Jurkat, Clone E6-1 (cell line): Measurements from ENCODE around the gene TMEM92. TPM values are rescaled to one million over a fixed set of nuclear protein-coding genes. Genes with fewer than 3 reads are reported as not detected.

Experiments
- DNase-seq: peaks from one replicate; pipeline ENCODE4 v3.0.0-alpha.2; 2011; ENCODE audit warnings: low read depth, low spot score
- H3K4me3 ChIP-seq: 2 replicates; pipeline ENCODE4 v1.5.1; 2011; ENCODE audit warnings: mild to moderate bottlenecking, low read length, control low read depth, moderate library complexity
- polyA plus RNA-seq: library from polyadenylated mRNA; unstranded; fragments of >200 nt; gene quantifications from one replicate; pipeline ENCODE4 v1.2.1, GENCODE V29; 2012; ENCODE audit warnings: missing spikeins; ENCODE audit not compliant: insufficient read length, insufficient read depth

The TMEM92 gene
- polyA plus RNA-seq, result not detected

DNA sequence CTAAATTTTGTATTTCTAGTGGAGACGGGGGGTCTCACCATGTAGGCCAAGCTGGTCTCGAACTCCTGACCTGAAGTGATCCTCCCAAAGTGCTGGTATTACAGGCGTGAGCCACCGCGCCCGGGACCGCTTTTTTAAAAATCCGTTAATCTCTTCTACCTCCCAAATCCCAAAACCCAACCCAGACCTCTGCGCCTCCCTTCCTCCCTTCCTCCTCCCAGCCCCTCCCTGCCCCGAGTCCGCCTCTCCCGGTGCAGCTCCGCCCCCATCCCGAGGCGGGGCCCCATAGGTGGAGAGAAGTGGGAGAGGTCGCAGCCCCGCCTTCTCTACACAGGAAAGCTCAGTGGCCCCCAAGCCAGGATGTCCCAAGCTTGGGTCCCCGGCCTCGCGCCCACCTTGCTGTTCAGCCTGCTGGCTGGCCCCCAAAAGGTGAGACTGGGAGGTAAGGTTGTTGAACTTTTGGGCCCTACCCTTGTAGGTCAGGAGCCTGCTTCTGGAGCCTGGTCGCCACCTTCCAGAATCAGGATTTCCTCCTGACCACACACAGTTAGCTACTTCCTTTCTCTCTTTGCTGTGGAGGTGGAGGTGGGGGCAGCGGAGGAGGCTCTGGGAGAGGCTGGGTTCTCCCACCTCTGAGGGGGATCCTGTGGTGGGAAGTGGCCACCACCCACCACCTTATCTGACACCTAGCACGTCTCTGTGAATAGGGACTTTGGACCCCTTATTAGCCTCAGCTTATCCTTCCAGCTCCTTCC is at the start of gene TMEM92:
Gene TMEM92, plus strand, starts transcription at position 325 of the 755 bp plus-strand sequence. Its CDS starts 36 bp downstream, at position 361.
- DNase-seq, result no peak
- H3K4me3 ChIP-seq, result no peak within 1 kb of the TSS

- no peak for DNase-seq
These were observed 48.5 kb upstream of the TMEM92 start for GRCh38 chr17:50225701-50226240.

GRCh38 chr17:50234581-50234980 is 39.7 kb upstream of the TMEM92 start:
- H3K4me3 ChIP-seq, result no peak overlapping the region
- no peak for DNase-seq

More at GRCh38 chr17:50225701-50226240, 48.5 kb upstream of the TMEM92 start:
- H3K4me3 ChIP-seq, result no peak overlapping the region

DNA sequence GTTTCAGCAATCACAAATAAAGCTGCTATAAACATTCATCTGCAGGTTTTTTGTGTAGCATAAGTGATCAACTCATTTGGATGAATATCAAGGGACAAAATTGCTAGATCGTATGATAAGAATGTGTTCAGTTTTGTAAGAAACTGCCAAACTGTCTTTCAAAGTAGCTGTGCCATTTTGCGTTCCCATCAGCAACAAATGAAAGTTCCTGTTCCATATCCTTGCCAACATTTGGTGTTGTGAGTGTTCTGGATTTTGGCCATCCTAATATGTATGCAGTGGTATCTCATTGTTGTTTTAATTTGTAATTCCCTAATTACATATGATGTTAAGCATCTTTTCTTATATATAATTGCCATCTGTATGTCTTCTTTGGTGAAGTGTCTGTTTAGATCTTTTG is 36.4 kb upstream of the TMEM92 start:
- DNase-seq, result no peak
- H3K4me3 ChIP-seq, result no peak overlapping the region

DNA sequence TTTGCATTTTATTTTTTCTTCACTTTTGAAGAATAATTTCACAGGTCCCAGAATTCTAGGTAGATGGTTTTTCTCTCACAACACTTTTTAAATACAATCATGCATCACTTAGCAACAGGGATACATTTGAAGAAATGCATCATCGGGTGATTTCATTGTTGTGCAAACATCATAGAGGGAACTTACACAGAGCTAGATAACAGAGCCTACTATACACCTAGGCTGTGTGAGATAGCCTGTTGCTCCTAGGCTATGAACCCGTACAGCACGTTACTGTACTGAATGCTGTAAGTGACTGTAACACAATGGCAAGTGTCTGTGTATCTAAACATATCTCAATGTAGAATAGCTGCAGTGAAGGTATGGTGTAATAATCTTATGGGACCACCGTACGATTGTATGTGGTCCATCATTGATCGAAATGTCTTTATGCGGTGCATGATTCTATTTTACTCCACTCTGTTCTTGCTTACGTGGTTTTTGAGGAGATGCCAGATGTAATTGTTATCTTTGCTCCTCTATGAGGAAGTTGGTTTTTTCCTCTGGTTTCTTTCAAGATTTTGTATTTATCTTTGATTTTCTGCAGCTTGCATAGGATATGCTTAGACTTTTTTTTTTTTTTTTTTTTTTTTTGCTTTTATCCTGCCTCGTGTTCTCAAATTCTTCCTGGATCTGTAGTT is 35.5 kb upstream of the TMEM92 start:
- H3K4me3 ChIP-seq, result no peak overlapping the region
- no peak for DNase-seq

- H3K4me3 ChIP-seq, result no peak overlapping the region
- DNase-seq, result no peak
These were observed 34.3 kb upstream of the TMEM92 start for GRCh38 chr17:50239937-50240336.

DNA sequence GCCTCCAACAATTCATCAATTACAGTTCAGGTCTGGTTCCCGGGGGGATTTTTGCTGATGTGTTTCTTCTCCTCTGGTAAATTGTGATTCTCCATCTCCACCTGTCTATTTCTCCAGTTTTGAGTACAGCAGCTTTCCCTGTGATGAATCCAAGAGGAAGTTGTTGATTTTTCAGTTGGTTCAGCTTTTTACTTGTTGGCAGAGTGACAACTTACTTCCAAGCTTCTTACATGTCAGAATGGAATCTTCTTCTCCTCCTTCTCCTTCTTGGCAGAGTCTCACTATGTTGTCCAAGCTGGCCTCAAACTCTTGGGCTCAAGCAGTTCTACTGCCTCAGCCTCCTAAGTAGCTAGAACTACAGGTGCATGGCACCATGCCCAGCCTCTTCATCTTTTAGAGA is 33.4 kb upstream of the TMEM92 start:
- H3K4me3 ChIP-seq, result no peak overlapping the region
- DNase-seq, result no peak

GRCh38 chr17:50241431-50241830 is 32.8 kb upstream of the TMEM92 start:
- no peak for DNase-seq
- no peak overlapping the region for H3K4me3 ChIP-seq

- no peak for DNase-seq
- no peak overlapping the region for H3K4me3 ChIP-seq
These were observed 29.5 kb upstream of the TMEM92 start for GRCh38 chr17:50244771-50245170.

- no peak for DNase-seq
- no peak overlapping the region for H3K4me3 ChIP-seq
These were observed 26.0 kb upstream of the TMEM92 start for GRCh38 chr17:50248255-50248654.

GRCh38 chr17:50252781-50253180 is 21.5 kb upstream of the TMEM92 start:
- no peak for DNase-seq
- H3K4me3 ChIP-seq, result no peak overlapping the region

DNA sequence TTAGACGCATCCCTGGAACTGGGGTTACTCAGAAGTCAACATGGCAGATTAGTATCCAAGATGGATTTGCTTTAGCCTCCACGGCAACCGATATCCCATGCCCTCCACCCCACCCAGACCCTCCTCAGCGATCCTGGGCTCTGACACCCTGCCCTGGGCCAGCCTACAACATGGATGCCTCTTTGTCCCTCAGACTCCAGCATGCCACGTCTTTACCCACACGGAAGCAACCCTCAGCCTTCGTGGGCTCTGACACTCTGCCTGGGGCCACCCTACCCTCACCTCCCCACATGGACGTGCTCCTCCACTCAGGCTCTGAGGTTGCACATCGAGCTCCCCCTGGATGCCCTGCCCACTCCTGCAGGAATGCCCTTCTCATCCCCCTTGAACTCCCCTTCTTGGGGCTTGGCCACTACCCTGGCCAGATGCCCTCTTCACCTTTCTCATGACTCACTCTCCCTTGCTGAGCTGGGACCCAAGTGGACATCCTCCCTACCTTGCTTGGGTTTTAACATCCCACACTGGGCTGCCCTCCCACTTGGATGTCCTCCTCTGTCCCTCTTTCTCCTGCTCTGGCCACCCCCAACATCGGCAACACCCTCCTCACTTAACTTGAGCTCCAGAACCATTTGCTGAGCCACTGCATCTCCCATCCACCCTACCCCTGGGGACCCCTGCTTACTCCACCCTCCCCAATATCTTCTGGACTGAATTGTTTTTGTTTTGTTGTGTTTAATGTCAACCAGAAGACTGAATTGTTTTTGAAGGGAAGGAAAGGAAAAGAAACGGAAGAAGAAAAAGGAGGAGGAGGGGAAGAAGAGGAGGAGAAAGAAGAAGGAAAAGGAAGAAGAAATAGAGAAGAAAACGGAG is 18.3 kb upstream of the TMEM92 start:
- DNase-seq, result no peak
- no peak overlapping the region for H3K4me3 ChIP-seq

DNA sequence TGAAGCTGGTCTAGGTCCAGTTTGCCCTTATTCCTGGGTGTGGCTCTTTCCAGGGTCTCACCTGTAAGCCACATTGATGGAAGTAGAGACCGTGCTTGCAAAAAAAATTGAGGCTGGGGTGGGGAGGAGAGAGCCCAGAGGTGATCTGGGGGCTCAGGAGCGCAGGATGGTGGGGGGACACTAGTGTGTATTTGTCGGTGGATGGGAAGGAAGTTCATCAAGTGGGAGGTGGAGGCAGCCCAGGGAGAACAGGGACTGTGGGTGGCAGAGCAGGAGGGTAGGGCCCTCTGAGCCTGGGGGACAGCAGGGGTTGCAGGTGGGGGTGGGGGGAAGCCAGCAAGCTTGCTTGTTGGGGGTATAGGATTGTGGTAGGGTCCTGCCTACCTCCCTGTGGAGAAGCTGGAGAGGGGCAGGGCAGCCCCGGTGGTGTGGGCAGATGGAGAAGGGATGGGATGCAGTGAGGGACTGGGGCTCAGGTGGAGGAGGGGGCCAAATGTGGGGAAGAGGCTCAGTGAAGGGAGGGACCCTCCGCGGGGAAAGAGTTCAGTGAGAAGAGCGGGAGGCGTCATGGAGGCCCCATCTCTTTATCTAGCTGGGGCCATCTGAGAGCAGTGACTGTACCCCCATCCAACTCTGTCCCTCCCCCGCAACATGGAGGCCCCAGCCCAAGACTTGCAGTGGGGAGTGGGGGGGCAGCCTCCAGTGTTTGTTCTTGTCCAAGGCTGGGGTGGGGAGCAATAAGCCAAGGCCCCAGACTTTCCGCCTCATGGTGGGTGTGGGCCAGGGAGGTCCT is 17.2 kb upstream of the TMEM92 start:
- no peak for DNase-seq

GRCh38 chr17:50257676-50258224 is 16.5 kb upstream of the TMEM92 start:
- no peak overlapping the region for H3K4me3 ChIP-seq
- DNase-seq, result no peak

More for the DNA sequence above, 17.2 kb upstream of the TMEM92 start:
- no peak overlapping the region for H3K4me3 ChIP-seq

DNA sequence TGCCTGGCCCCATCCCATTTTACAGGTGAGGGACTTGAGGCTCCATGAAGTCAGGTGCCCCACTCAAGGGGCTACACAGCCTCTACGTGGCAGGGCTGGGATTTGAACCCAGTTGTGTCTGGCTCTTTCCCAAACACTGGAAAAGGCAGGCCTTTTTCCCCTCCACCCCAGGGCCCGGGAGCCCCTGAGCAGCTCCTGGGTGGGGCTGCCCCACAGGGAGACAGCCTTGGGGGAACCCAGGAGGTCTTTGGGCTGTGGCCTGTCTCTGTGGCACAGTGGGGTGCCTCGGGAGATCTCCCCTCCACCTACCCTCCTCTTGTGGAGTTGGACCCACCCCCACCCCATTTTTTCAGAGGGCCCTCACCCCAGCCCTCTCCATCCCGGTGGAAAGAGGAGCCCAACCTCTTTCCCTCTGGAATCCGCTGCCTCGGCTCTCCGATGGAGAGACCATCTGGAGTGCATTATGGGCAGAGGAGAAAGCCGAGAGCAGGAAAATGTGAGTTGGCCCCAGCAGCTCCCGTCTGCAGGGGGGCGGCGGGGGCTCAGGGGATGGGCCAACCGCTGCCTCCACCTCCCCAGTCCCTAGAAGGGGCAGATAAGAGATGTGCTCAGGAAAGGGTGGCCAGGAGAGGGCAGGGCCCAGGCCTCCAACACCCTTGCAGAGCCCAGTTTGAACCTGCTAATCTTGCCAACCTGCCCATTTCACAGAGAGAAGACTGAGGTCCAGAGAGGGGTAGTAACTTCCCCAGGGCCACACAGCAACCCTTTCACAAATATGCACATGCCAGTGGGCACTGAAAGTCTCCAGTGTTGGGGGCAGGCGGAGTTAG is 15.4 kb upstream of the TMEM92 start:
- DNase-seq, result no peak

DNA sequence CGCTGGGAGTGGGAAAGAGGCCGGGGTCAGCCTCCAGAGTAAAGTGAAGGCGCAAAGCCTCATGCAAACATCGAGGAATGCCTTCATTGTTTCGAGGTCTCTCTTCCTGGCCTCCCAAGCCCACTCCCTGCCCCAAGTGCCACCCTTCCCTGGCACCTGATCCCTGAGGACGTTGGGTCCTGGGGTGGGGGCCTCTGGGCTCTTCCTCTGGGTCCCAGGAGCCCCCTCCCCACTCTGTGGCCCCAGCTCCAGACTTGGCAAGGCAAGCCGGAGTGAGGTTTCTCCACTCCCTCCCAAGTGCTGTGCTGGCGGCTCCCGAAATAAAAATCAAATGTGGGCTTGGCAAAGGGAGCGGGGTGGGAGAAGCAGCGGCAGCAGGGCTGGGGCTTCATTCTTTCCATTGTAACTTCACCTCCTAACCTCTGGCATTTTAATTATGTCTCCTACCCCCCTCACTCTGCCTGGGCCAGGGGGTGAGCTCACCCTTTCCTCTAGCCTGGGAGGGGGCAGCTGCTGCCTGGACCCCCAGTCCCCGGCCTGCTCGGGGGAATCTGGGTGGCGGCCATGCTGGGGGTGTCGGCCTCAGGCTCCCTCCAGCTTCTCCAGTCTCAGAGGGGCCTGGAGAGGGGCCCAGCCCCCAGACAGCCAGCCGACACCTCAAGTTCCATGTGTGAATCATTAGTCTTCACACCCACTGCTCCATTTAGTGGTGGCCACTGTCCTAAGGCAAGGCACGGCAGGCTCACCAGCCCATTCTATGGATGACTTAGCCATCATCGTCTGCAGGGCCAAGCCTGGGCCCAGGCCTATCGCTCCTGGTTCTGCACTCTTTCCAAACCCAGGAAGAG is 14.6 kb upstream of the TMEM92 start:
- no peak overlapping the region for H3K4me3 ChIP-seq
- no peak for DNase-seq

More for the DNA sequence above, 15.4 kb upstream of the TMEM92 start:
- no peak overlapping the region for H3K4me3 ChIP-seq

GRCh38 chr17:50260501-50260911 is 13.8 kb upstream of the TMEM92 start:
- H3K4me3 ChIP-seq, result no peak overlapping the region
- no peak for DNase-seq
